ENCODE measurements around the gene PLA2G3. TPM values are rescaled to one million over a fixed set of nuclear protein-coding genes. Genes with fewer than 3 reads are reported as not detected.

PLA2G3 gene
- total RNA-seq, 1 experiment from 2014 or later, result not detected

DNA sequence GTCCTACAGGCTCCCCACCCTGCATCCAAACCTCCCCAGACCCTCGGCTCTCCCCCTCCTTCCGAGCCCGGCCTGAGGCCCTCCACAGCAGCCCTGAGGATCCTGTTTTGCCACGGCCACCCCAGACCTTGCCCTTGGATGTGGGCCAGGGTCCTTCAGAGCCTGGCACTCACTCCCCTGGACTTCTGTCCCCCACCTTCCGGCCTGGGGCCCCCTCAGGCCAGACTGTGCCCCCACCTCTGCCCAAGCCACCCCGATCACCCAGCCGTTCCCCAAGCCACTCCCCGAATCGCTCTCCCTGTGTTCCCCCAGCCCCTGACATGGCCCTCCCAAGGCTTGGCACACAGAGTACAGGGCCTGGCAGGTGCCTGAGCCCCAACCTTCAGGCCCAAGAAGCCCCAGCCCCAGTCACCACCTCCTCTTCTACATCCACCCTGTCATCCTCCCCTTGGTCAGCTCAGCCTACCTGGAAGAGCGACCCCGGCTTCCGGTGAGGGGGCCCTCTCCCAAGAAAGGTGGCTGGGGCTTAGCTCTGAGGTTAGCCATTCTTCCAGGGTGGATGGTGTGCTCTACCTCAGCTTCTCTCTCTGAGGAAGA, 14.7 kb downstream of the PLA2G3 start:
- no peak for TF ChIP-seq RAD21 (IDR thresholded peaks at IDR 0.05; ENCODE audit: low read depth)
- TF ChIP-seq EGR1 (IDR thresholded peaks at IDR 0.05; ENCODE audit: low read depth), result no peak
- TF ChIP-seq POLR2A (IDR thresholded peaks at IDR 0.05; ENCODE audit: borderline replicate concordance, extremely low read depth, insufficient read depth, insufficient read length), result no peak
- no peak for TF ChIP-seq SIN3A (IDR thresholded peaks at IDR 0.05; ENCODE audit: low read depth)
- H3K9me2 ChIP-seq (ENCODE audit: insufficient read depth), result no peaks in the 10 kb centered on the region
- no peak overlapping the region for H3K4me2 ChIP-seq (ENCODE audit: low read length)
- no peaks in the 10 kb centered on the region for H3K79me2 ChIP-seq (ENCODE audit: insufficient read depth, low read length)
- no peak overlapping the region for H3K9ac ChIP-seq (ENCODE audit: low read length)
- no peaks in the 10 kb centered on the region for H3K27me3 ChIP-seq (ENCODE audit: insufficient read depth, low read length)
- no peaks in the 10 kb centered on the region for H3K9me3 ChIP-seq (ENCODE audit: control insufficient read depth in 1 of 2, insufficient read depth in 1 of 2, low read depth in 1 of 2, low read length in 2 of 2)
- ChIA-PET RAD21 (ENCODE audit: low non-redundant PET in 1 of 2, low total read pairs in 2 of 2, uncharacterized antibody in 2 of 2, unreplicated experiment in 2 of 2) (interaction anchor here in 1 of 2 experiments (0.6 kb wide), 1 partner anchor 10 kb away, joined by 3 read pairs; no protein-coding TSS in a partner anchor), CTCF (interaction anchor here (1.8 kb wide), 1 partner anchor 18 kb away, joined by 6 read pairs; the partner anchor contains the start of gene SELENOM), POLR2A (no interaction called here)
- ATAC-seq (no peak), DNase-seq (ENCODE audit: low read depth, low spot score) (no peak)
- no TSS peak for BruUV-seq (replicated peaks)
- H3K36me3 ChIP-seq (ENCODE audit: control insufficient read depth in 1 of 2, insufficient read depth in 2 of 2, low read length in 2 of 2), result no peaks in the 10 kb centered on the region
- H2AFZ ChIP-seq (ENCODE audit: low read depth, low read length, poor library complexity, severe bottlenecking), result no peak overlapping the region
- intact Hi-C loops (cut with micrococcal nuclease), result no loop called here
- no peak overlapping the region for H3K4me3 ChIP-seq (replicated peaks in 1 of 2; ENCODE audit: low read depth in 1 of 2, low read length in 2 of 2)
- no peak overlapping the region for H3K27ac ChIP-seq (ENCODE audit: low read depth, low read length)
- peaks cover 9 to 25% of the 10 kb centered on the region in 2 experiments for H3K4me1 ChIP-seq (ENCODE audit: control insufficient read depth in 1 of 2, insufficient read depth in 2 of 2, low read length in 2 of 2)
- no peaks in the 10 kb centered on the region for H4K20me1 ChIP-seq (ENCODE audit: insufficient read depth)

DNA sequence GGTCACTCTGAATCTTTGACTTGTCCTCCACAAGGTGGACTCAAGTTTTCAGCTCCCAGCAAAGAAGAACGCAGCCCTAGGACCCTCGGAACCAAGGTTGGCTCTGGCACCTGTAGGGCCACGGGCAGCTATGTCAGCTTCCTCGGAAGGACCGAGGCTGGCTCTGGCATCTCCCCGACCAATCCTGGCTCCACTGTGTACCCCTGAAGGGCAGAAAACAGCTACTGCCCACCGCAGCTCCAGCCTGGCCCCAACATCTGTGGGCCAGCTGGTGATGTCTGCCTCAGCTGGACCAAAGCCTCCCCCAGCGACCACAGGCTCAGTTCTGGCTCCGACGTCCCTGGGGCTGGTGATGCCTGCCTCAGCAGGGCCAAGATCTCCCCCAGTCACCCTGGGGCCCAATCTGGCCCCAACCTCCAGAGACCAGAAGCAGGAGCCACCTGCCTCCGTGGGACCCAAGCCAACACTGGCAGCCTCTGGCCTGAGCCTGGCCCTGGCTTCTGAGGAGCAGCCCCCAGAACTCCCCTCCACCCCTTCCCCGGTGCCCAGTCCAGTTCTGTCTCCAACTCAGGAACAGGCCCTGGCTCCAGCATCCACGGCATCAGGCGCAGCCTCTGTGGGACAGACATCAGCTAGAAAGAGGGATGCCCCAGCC, 15.4 kb downstream of the PLA2G3 start:
- RAD21 ChIA-PET (ENCODE audit: low non-redundant PET in 1 of 2, low total read pairs in 2 of 2, uncharacterized antibody in 2 of 2, unreplicated experiment in 2 of 2), result interaction anchor here in 1 of 2 experiments (0.6 kb wide), 1 partner anchor 9 kb away, joined by 3 read pairs; no protein-coding TSS in a partner anchor
- Histone ChIP-seq H2AFZ (ENCODE audit: low read depth, low read length, poor library complexity, severe bottlenecking) (no peak overlapping the region), H3K4me3 (replicated peaks in 1 of 2; ENCODE audit: low read depth in 1 of 2, low read length in 2 of 2) (no peak overlapping the region), H3K79me2 (ENCODE audit: insufficient read depth, low read length) (no peaks in the 10 kb centered on the region), H3K4me1 (ENCODE audit: control insufficient read depth in 1 of 2, insufficient read depth in 2 of 2, low read length in 2 of 2) (peaks cover 9 to 25% of the 10 kb centered on the region in 2 experiments), H3K9me2 (ENCODE audit: insufficient read depth) (no peaks in the 10 kb centered on the region), H3K27ac (ENCODE audit: low read depth, low read length) (no peak overlapping the region), H3K4me2 (ENCODE audit: low read length) (no peak overlapping the region), H4K20me1 (ENCODE audit: insufficient read depth) (no peaks in the 10 kb centered on the region), H3K36me3 (ENCODE audit: control insufficient read depth in 1 of 2, insufficient read depth in 2 of 2, low read length in 2 of 2) (no peaks in the 10 kb centered on the region), H3K9me3 (ENCODE audit: control insufficient read depth in 1 of 2, insufficient read depth in 1 of 2, low read depth in 1 of 2, low read length in 2 of 2) (no peaks in the 10 kb centered on the region), H3K9ac (ENCODE audit: low read length) (no peak overlapping the region), H3K27me3 (ENCODE audit: insufficient read depth, low read length) (no peaks in the 10 kb centered on the region)
- BruUV-seq (replicated peaks), result no TSS peak
- POLR2A ChIA-PET, result no interaction called here
- ATAC-seq (no peak), DNase-seq (ENCODE audit: low read depth, low spot score) (no peak)
- intact Hi-C loops (cut with micrococcal nuclease), result no loop called here
- CTCF ChIA-PET, result interaction anchor here (1.8 kb wide), 1 partner anchor 17 kb away, joined by 6 read pairs; the partner anchor contains the start of gene SELENOM
- TF ChIP-seq POLR2AphosphoS5 (IDR thresholded peaks at IDR 0.05; ENCODE audit: low read depth, low read length), result no peak
- no peak for TF ChIP-seq ZNF274 (IDR thresholded peaks at IDR 0.05; ENCODE audit: low read depth, low read length)
- TF ChIP-seq ELF1 (IDR thresholded peaks at IDR 0.05; ENCODE audit: borderline replicate concordance, low read depth), result no peak
- TF ChIP-seq JUND (IDR thresholded peaks at IDR 0.05), result no peak
- TF ChIP-seq, protein P1, sequence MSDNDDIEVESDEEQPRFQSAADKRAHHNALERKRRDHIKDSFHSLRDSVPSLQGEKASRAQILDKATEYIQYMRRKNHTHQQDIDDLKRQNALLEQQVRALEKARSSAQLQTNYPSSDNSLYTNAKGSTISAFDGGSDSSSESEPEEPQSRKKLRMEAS (IDR thresholded peaks at IDR 0.05), result no peak
- no peak for TF ChIP-seq EGR1 (IDR thresholded peaks at IDR 0.05; ENCODE audit: low read depth)
- TF ChIP-seq, protein P2, sequence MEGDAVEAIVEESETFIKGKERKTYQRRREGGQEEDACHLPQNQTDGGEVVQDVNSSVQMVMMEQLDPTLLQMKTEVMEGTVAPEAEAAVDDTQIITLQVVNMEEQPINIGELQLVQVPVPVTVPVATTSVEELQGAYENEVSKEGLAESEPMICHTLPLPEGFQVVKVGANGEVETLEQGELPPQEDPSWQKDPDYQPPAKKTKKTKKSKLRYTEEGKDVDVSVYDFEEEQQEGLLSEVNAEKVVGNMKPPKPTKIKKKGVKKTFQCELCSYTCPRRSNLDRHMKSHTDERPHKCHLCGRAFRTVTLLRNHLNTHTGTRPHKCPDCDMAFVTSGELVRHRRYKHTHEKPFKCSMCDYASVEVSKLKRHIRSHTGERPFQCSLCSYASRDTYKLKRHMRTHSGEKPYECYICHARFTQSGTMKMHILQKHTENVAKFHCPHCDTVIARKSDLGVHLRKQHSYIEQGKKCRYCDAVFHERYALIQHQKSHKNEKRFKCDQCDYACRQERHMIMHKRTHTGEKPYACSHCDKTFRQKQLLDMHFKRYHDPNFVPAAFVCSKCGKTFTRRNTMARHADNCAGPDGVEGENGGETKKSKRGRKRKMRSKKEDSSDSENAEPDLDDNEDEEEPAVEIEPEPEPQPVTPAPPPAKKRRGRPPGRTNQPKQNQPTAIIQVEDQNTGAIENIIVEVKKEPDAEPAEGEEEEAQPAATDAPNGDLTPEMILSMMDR (IDR thresholded peaks at IDR 0.05 in 2 of 3, conservative IDR thresholded peaks at IDR 0.05 in 1 of 3; ENCODE audit: borderline replicate concordance in 1 of 3, insufficient read depth in 1 of 3, low read depth in 2 of 3, low read length in 2 of 3), result no peak
- no peak for TF ChIP-seq RAD21 (IDR thresholded peaks at IDR 0.05; ENCODE audit: low read depth)
- no peak for TF ChIP-seq YY1 (IDR thresholded peaks at IDR 0.05; ENCODE audit: extremely low read depth, insufficient replicate concordance, low read depth, low read length)
- no peak for TF ChIP-seq ZFX (IDR thresholded peaks at IDR 0.05)
- TF ChIP-seq SRF (IDR thresholded peaks at IDR 0.05; ENCODE audit: low read depth), result no peak
- TF ChIP-seq EZH2phosphoT487 (IDR thresholded peaks at IDR 0.05; ENCODE audit: borderline replicate concordance), result no peak
- no peak for TF ChIP-seq FOSL1 (IDR thresholded peaks at IDR 0.05; ENCODE audit: low read depth)
- TF ChIP-seq CEBPB (IDR thresholded peaks at IDR 0.05; ENCODE audit: low read depth), result no peak

Data from HCT116 (cell line).